GM21390 (cell line): ENCODE measurements around the gene ENDOU.

Experiments
- ATAC-seq: cut with Tn5 transposase; IDR thresholded peaks from one replicate; pipeline ENCODE4 v1.9.1; 2021; ENCODE audit not compliant: unreplicated experiment

The ENDOU gene

GRCh38 chr12:47725091-47725772 lies at the start of gene ENDOU:
Gene ENDOU (minus strand): TSS chr12:47725490. CDS start chr12:47725413, 77 bp downstream.
- no peak for ATAC-seq

GRCh38 chr12:47774663-47775062 lies 49.4 kb upstream of the ENDOU start:
- no peak for ATAC-seq

GRCh38 chr12:47773858-47774580 lies 48.7 kb upstream of the ENDOU start:
- ATAC-seq: no peak

GRCh38 chr12:47773062-47773857 lies 48.0 kb upstream of the ENDOU start, which contains the start of gene SLC48A1:
Gene SLC48A1 (plus strand): TSS chr12:47773238. CDS start chr12:47773305, 67 bp downstream.
- ATAC-seq: peak; percentile 79

GRCh38 chr12:47772738-47773061 lies 47.4 kb upstream of the ENDOU start:
- no peak for ATAC-seq

- ATAC-seq: no peak
Measured at GRCh38 chr12:47772094-47772660, 46.9 kb upstream of the ENDOU start.

- no peak for ATAC-seq
Measured at GRCh38 chr12:47771304-47771703, 46.0 kb upstream of the ENDOU start.

- ATAC-seq: no peak
Measured at GRCh38 chr12:47770086-47770726, 44.9 kb upstream of the ENDOU start.

GRCh38 chr12:47769234-47770085 lies 44.2 kb upstream of the ENDOU start:
- ATAC-seq: no peak

GRCh38 chr12:47768323-47768811 lies 43.1 kb upstream of the ENDOU start:
- no peak for ATAC-seq

GRCh38 chr12:47767216-47767724 lies 42.0 kb upstream of the ENDOU start:
- peak; percentile 58 for ATAC-seq

- no peak for ATAC-seq
Measured at GRCh38 chr12:47766502-47767215, 41.4 kb upstream of the ENDOU start.

GRCh38 chr12:47763481-47764346 lies 38.4 kb upstream of the ENDOU start:
- no peak for ATAC-seq

- no peak for ATAC-seq
Measured at GRCh38 chr12:47762850-47763465, 37.7 kb upstream of the ENDOU start.

- peak; percentile 69 for ATAC-seq
Measured at GRCh38 chr12:47758834-47759690, 33.8 kb upstream of the ENDOU start, which contains the start of gene RAPGEF3. Gene RAPGEF3 (minus strand): TSS chr12:47758880. CDS start chr12:47758556, 324 bp downstream.

- ATAC-seq: no peak
Measured at GRCh38 chr12:47758584-47758833, 33.2 kb upstream of the ENDOU start.
